Measurements from ENCODE around the gene RESP18. TPM values are rescaled to one million over a fixed set of nuclear protein-coding genes. Genes with fewer than 3 reads are reported as not detected.

The RESP18 gene
- total RNA-seq, 6 experiments from 2014 or later: not detected

GRCh38 chr2:219354582-219354981, 22.0 kb upstream of the RESP18 start:
- Mint-ChIP-seq H3K9me3 (no peaks in the 10 kb centered on the region), H3K27ac (no peak overlapping the region), H3K4me1 (ENCODE audit: low read depth) (peaks cover 18% of the 10 kb centered on the region)

DNA sequence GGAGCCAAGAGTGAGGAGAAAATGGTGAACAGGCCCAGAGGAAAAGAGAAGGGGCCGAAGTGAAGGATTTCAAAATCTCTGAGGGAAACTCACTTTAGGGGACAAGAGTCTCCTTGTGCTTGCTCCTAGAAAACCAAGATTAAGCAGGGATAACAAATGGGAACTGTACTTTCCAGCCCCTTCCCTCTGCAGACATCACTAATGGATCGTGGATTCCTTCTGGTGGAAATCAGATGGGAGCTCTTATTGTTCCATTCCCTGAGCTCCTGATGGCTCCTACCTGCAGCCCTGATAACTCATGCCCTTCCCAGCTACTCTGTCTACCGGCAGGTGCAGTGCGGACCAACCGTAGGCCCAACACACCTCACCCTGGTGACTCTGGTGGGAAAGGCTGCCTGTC, 20.6 kb upstream of the RESP18 start:
- no peak for TF ChIP-seq CTCF (IDR thresholded peaks at IDR 0.05)
- no peak overlapping the region for H3K4me3 Mint-ChIP-seq
- H3K4me1 Mint-ChIP-seq (ENCODE audit: low read depth): peaks cover 18% of the 10 kb centered on the region
- H3K9me3 Mint-ChIP-seq: no peaks in the 10 kb centered on the region
- peaks cover 19% of the 10 kb centered on the region for H3K27me3 Mint-ChIP-seq (ENCODE audit: insufficient read depth)
- H3K36me3 Mint-ChIP-seq (ENCODE audit: low read depth): no peaks in the 10 kb centered on the region
- H3K27ac Mint-ChIP-seq: no peak overlapping the region
- no peak for DNase-seq

More at GRCh38 chr2:219354582-219354981, 22.0 kb upstream of the RESP18 start:
- DNase-seq: no peak
- no peaks in the 10 kb centered on the region for H3K36me3 Mint-ChIP-seq (ENCODE audit: low read depth)
- H3K27me3 Mint-ChIP-seq (ENCODE audit: insufficient read depth): peaks cover 29% of the 10 kb centered on the region
- no peak for TF ChIP-seq CTCF (IDR thresholded peaks at IDR 0.05)
- no peak overlapping the region for H3K4me3 Mint-ChIP-seq

DNA sequence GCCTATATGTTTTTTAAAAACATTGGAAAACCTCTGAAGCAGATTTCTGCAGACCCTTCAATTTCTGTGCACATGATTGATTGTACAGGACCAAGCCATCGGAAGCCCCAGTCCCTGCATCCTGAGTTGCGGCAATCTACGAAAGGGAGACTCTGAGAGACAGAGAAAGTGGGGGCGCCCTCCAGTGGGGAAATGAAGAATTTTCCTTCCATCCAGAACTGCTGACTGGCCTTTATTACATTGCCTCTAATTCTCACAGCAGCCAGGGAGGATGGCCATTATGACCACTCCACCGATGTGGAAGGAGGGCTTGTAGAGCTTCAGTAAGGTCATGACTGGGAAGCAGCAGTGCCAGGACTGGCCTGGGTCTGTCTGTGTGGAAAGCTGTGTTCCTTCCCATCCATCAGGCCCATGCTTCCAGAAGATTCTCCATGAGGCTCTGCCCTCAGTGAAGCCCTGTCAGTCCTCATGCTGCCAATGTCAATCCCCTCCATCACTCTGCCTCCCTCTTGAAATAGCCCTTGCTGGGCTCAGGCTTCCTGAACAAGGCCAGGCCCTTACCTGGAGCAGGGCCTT, 20.0 kb upstream of the RESP18 start:
- DNase-seq: peak; percentile 52
- Mint-ChIP-seq H3K4me3 (no peak overlapping the region), H3K9me3 (no peaks in the 10 kb centered on the region), H3K4me1 (ENCODE audit: low read depth) (peaks cover 18% of the 10 kb centered on the region), H3K36me3 (ENCODE audit: low read depth) (no peaks in the 10 kb centered on the region), H3K27me3 (ENCODE audit: insufficient read depth) (peaks cover 14% of the 10 kb centered on the region), H3K27ac (no peak overlapping the region; the same call in 1 of the 2 replicates)
- peak; percentile 93 for TF ChIP-seq CTCF (IDR thresholded peaks at IDR 0.05)

DNA sequence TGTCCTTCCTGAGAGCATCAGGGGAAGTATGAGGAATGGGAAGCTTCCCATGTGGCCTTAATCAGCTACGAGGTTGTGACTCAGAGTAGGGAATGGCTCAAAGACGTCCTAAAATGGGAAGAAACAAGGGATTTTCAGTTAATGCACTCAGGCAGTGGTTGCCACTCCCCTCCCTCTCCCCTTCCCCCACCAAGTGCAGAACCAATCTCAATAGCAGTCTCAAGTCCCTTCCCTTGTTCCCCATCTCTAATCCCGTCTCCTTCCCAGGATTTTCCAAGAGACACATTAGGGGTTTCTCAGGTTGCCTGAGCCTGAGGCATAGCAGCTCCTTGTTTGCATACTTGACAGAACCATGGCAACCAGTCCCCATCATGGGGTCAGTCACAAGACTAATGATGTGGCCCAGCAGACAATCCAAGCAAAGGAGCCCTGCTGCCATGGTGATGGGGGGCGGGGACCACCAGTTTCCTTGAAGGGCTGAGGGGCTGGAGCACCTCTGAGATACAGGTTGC, 18.2 kb upstream of the RESP18 start:
- H3K36me3 Mint-ChIP-seq (ENCODE audit: low read depth): no peaks in the 10 kb centered on the region
- no peaks in the 10 kb centered on the region for H3K9me3 Mint-ChIP-seq
- peaks cover 18% of the 10 kb centered on the region for H3K4me1 Mint-ChIP-seq (ENCODE audit: low read depth)
- peak overlapping the region; percentile 98 for H3K27ac Mint-ChIP-seq
- peaks cover 11% of the 10 kb centered on the region for H3K27me3 Mint-ChIP-seq (ENCODE audit: insufficient read depth)
- no peak for TF ChIP-seq CTCF (IDR thresholded peaks at IDR 0.05)
- DNase-seq: peak; percentile 80
- peak overlapping the region; percentile 38 for H3K4me3 Mint-ChIP-seq

- Mint-ChIP-seq H3K4me3 (peak overlapping the region; percentile 38), H3K4me1 (ENCODE audit: low read depth) (peaks cover 19% of the 10 kb centered on the region), H3K27me3 (ENCODE audit: insufficient read depth) (peaks cover 15% of the 10 kb centered on the region), H3K36me3 (ENCODE audit: low read depth) (no peaks in the 10 kb centered on the region), H3K9me3 (no peaks in the 10 kb centered on the region), H3K27ac (peak overlapping the region; percentile 98)
- TF ChIP-seq CTCF (IDR thresholded peaks at IDR 0.05): no peak
- no peak for DNase-seq
These were observed 17.7 kb upstream of the RESP18 start for GRCh38 chr2:219350215-219350614.

Measured in HFFc6 (cell line).